ENCODE results near the gene TROAP. TPM values are rescaled to one million over a fixed set of nuclear protein-coding genes. Genes with fewer than 3 reads are reported as not detected.
"Not testable (repeated sequence)": the region's sequence is repeated elsewhere in the genome, so short reads cannot be mapped to it uniquely, and the experiment has no call there.

Gene TROAP
- polyA plus RNA-seq, 4 donors = 1.3 to 29.5 (median 16.0) TPM; not detected in 1

GRCh38 chr12:49330631-49331379, 7.8 kb downstream of the TROAP start:
- H3K27me3 ChIP-seq (ENCODE audit: control insufficient read depth in 3 of 3, insufficient read depth in 3 of 3, low read length in 3 of 3) = peaks cover 3 to 42% (median 20%) of the 10 kb centered on the region in 3 donors
- 78 to 82% (median 78%) methylated on average over 13 to 14 of the region's 14 CpGs for WGBS, 3 donors
- no peak for DNase-seq
- no peak for FAIRE-seq
- H3K9me3 ChIP-seq (ENCODE audit: control insufficient read depth in 2 of 2, insufficient read depth in 1 of 2, low read depth in 1 of 2, low read length in 1 of 2) = peaks cover 0 to 5% of the 10 kb centered on the region in 2 donors
- H3K4me3 ChIP-seq (ENCODE audit: low read depth in 1 of 3, low read length in 3 of 3) = no peak overlapping the region
- peaks cover 0 to 37% (median 0%) of the 10 kb centered on the region in 3 donors for H3K36me3 ChIP-seq (ENCODE audit: control insufficient read depth in 3 of 3, insufficient read depth in 2 of 3, low read depth in 1 of 3, low read length in 3 of 3)
- H3K4me1 ChIP-seq (ENCODE audit: control insufficient read depth in 3 of 3, insufficient read depth in 2 of 3, low read depth in 1 of 3, low read length in 2 of 3) = peaks cover 0 to 17% (median 0%) of the 10 kb centered on the region in 3 donors
- no peak overlapping the region for H3K27ac ChIP-seq (ENCODE audit: low read depth in 1 of 3, low read length in 2 of 3)

GRCh38 chr12:49331380-49332222, 8.5 kb downstream of the TROAP start:
- Histone ChIP-seq H3K36me3 (ENCODE audit: control insufficient read depth in 3 of 3, insufficient read depth in 2 of 3, low read depth in 1 of 3, low read length in 3 of 3) (peaks cover 0 to 31% (median 0%) of the 10 kb centered on the region in 3 donors), H3K27me3 (ENCODE audit: control insufficient read depth in 3 of 3, insufficient read depth in 3 of 3, low read length in 3 of 3) (peaks cover 3 to 50% (median 27%) of the 10 kb centered on the region in 3 donors), H3K9me3 (ENCODE audit: control insufficient read depth in 2 of 2, insufficient read depth in 1 of 2, low read depth in 1 of 2, low read length in 1 of 2) (peaks cover 0 to 6% of the 10 kb centered on the region in 2 donors), H3K4me3 (ENCODE audit: low read depth in 1 of 3, low read length in 3 of 3) (no peak overlapping the region), H3K4me1 (ENCODE audit: control insufficient read depth in 3 of 3, insufficient read depth in 2 of 3, low read depth in 1 of 3, low read length in 2 of 3) (peaks cover 0 to 18% (median 0%) of the 10 kb centered on the region in 3 donors), H3K27ac (ENCODE audit: low read depth in 1 of 3, low read length in 2 of 3) (no peak overlapping the region)
- 36 to 48% (median 44%) methylated on average over 11 of the region's 11 CpGs for WGBS, 3 donors
- peak; percentile 57 to 84 for DNase-seq
- no peak for FAIRE-seq

GRCh38 chr12:49332441-49332861, 9.4 kb downstream of the TROAP start:
- peaks cover 0 to 6% of the 10 kb centered on the region in 2 donors for H3K9me3 ChIP-seq (ENCODE audit: control insufficient read depth in 2 of 2, insufficient read depth in 1 of 2, low read depth in 1 of 2, low read length in 1 of 2)
- no peak for FAIRE-seq
- H3K27me3 ChIP-seq (ENCODE audit: control insufficient read depth in 3 of 3, insufficient read depth in 3 of 3, low read length in 3 of 3) = peaks cover 3 to 58% (median 31%) of the 10 kb centered on the region in 3 donors
- H3K27ac ChIP-seq (ENCODE audit: low read depth in 1 of 3, low read length in 2 of 3) = no peak overlapping the region
- WGBS, 3 donors = 77 to 84% (median 82%) methylated on average over 17 of the region's 17 CpGs
- peaks cover 0 to 26% (median 0%) of the 10 kb centered on the region in 3 donors for H3K4me1 ChIP-seq (ENCODE audit: control insufficient read depth in 3 of 3, insufficient read depth in 2 of 3, low read depth in 1 of 3, low read length in 2 of 3)
- H3K36me3 ChIP-seq (ENCODE audit: control insufficient read depth in 3 of 3, insufficient read depth in 2 of 3, low read depth in 1 of 3, low read length in 3 of 3) = peaks cover 0 to 25% (median 0%) of the 10 kb centered on the region in 3 donors
- H3K4me3 ChIP-seq (ENCODE audit: low read depth in 1 of 3, low read length in 3 of 3) = no peak overlapping the region
- DNase-seq = no peak

- FAIRE-seq (no peak), DNase-seq (peak in 1 of 2 donors; percentile 19)
- Histone ChIP-seq H3K9me3 (ENCODE audit: control insufficient read depth in 2 of 2, insufficient read depth in 1 of 2, low read depth in 1 of 2, low read length in 1 of 2) (peaks cover 0 to 6% of the 10 kb centered on the region in 2 donors), H3K36me3 (ENCODE audit: control insufficient read depth in 3 of 3, insufficient read depth in 2 of 3, low read depth in 1 of 3, low read length in 3 of 3) (peaks cover 0 to 25% (median 0%) of the 10 kb centered on the region in 3 donors), H3K4me1 (ENCODE audit: control insufficient read depth in 3 of 3, insufficient read depth in 2 of 3, low read depth in 1 of 3, low read length in 2 of 3) (peaks cover 0 to 30% (median 0%) of the 10 kb centered on the region in 3 donors), H3K27me3 (ENCODE audit: control insufficient read depth in 3 of 3, insufficient read depth in 3 of 3, low read length in 3 of 3) (peaks cover 3 to 63% (median 31%) of the 10 kb centered on the region in 3 donors), H3K27ac (ENCODE audit: low read depth in 1 of 3, low read length in 2 of 3) (no peak overlapping the region), H3K4me3 (ENCODE audit: low read depth in 1 of 3, low read length in 3 of 3) (no peak overlapping the region)
- WGBS, 3 donors = 27 to 55% (median 38%) methylated on average over 37 to 40 of the region's 40 CpGs
Measured at GRCh38 chr12:49332891-49333371, 9.9 kb downstream of the TROAP start.

GRCh38 chr12:49333778-49334177, 10.7 kb downstream of the TROAP start:
- H3K27ac ChIP-seq (ENCODE audit: low read depth in 1 of 3, low read length in 2 of 3); DNase-seq; H3K4me3 ChIP-seq (ENCODE audit: low read depth in 1 of 3, low read length in 3 of 3); H3K9me3 ChIP-seq (ENCODE audit: control insufficient read depth in 2 of 2, insufficient read depth in 1 of 2, low read depth in 1 of 2, low read length in 1 of 2); FAIRE-seq: not testable (repeated sequence)
- H3K36me3 ChIP-seq (ENCODE audit: control insufficient read depth in 3 of 3, insufficient read depth in 2 of 3, low read depth in 1 of 3, low read length in 3 of 3) = peaks cover 0 to 24% (median 0%) of the 10 kb centered on the region in 3 donors
- peaks cover 3 to 71% (median 31%) of the 10 kb centered on the region in 3 donors for H3K27me3 ChIP-seq (ENCODE audit: control insufficient read depth in 3 of 3, insufficient read depth in 3 of 3, low read length in 3 of 3)
- 45 to 61% (median 46%) methylated on average over 21 of the region's 21 CpGs for WGBS, 3 donors
- H3K4me1 ChIP-seq (ENCODE audit: control insufficient read depth in 3 of 3, insufficient read depth in 2 of 3, low read depth in 1 of 3, low read length in 2 of 3) = peaks cover 0 to 32% (median 0%) of the 10 kb centered on the region in 3 donors

DNA sequence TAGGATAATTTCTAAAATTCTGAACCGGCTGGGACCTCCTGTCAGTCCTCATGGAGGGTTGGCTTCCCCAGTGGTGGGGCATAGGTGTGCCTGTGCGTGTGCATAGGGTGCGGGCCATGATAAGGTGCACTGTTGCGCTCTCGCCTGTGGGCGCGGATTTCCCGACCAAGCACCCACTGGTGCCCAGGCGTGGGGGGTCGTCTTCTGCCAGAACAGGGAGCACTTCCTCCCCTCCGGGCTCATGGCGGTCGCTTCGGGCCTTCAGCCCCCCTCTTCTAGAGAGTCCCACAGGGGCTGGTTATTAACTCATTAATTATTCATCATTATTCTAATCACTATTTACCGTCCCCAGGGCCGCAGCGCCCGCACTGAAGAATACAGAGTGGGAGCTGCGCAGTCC, 11.2 kb downstream of the TROAP start:
- Histone ChIP-seq H3K27ac (ENCODE audit: low read depth in 1 of 3, low read length in 2 of 3) (no peak overlapping the region), H3K9me3 (ENCODE audit: control insufficient read depth in 2 of 2, insufficient read depth in 1 of 2, low read depth in 1 of 2, low read length in 1 of 2) (peaks cover 0 to 6% of the 10 kb centered on the region in 2 donors), H3K4me1 (ENCODE audit: control insufficient read depth in 3 of 3, insufficient read depth in 2 of 3, low read depth in 1 of 3, low read length in 2 of 3) (peaks cover 0 to 36% (median 0%) of the 10 kb centered on the region in 3 donors), H3K36me3 (ENCODE audit: control insufficient read depth in 3 of 3, insufficient read depth in 2 of 3, low read depth in 1 of 3, low read length in 3 of 3) (peaks cover 0 to 19% (median 0%) of the 10 kb centered on the region in 3 donors), H3K27me3 (ENCODE audit: control insufficient read depth in 3 of 3, insufficient read depth in 3 of 3, low read length in 3 of 3) (peaks cover 3 to 76% (median 31%) of the 10 kb centered on the region in 3 donors), H3K4me3 (ENCODE audit: low read depth in 1 of 3, low read length in 3 of 3) (no peak overlapping the region)
- DNase-seq = no peak
- FAIRE-seq = no peak
- WGBS, 3 donors = 39 to 63% (median 53%) methylated on average over 19 of the region's 19 CpGs

DNA sequence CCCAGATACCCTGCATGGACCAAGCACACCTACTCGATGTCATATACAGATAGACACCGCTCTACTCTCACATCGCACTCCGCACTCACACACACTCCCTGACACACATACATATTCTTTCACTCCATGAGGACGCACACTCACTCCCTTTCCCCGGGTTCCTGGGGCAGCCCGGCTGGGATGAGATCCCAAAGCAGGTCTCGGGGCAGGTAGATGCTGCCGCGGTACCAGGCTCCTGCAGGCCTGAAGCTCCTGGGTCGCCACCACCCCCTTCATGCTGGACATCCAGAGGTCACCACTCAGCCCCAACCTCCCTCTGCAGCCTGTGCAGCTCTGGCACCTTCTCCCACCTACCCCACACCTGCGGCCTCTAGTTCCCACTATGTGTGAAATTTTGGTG, 11.6 kb downstream of the TROAP start:
- DNase-seq (no peak), FAIRE-seq (no peak)
- peaks cover 0 to 6% of the 10 kb centered on the region in 2 donors for H3K9me3 ChIP-seq (ENCODE audit: control insufficient read depth in 2 of 2, insufficient read depth in 1 of 2, low read depth in 1 of 2, low read length in 1 of 2)
- no peak overlapping the region for H3K4me3 ChIP-seq (ENCODE audit: low read depth in 1 of 3, low read length in 3 of 3)
- H3K4me1 ChIP-seq (ENCODE audit: control insufficient read depth in 3 of 3, insufficient read depth in 2 of 3, low read depth in 1 of 3, low read length in 2 of 3) = peaks cover 0 to 41% (median 0%) of the 10 kb centered on the region in 3 donors
- 55 to 79% (median 76%) methylated on average over 12 of the region's 12 CpGs for WGBS, 3 donors
- H3K27me3 ChIP-seq (ENCODE audit: control insufficient read depth in 3 of 3, insufficient read depth in 3 of 3, low read length in 3 of 3) = peaks cover 3 to 80% (median 31%) of the 10 kb centered on the region in 3 donors
- H3K36me3 ChIP-seq (ENCODE audit: control insufficient read depth in 3 of 3, insufficient read depth in 2 of 3, low read depth in 1 of 3, low read length in 3 of 3) = peaks cover 0 to 15% (median 0%) of the 10 kb centered on the region in 3 donors
- no peak overlapping the region for H3K27ac ChIP-seq (ENCODE audit: low read depth in 1 of 3, low read length in 2 of 3)

All from small intestine (tissue), 7 donors.